ENCODE measurements around the gene KSR1.

GRCh38 chr17:27647765-27648164 is 191.5 kb downstream of the KSR1 start:
- TF ChIP-seq CTCF (IDR thresholded peaks at IDR 0.05) (no peak), POLR2A (IDR thresholded peaks at IDR 0.05) (no peak)
